Measurements from ENCODE around the gene NDFIP2. TPM values are rescaled to one million over a fixed set of nuclear protein-coding genes. Genes with fewer than 3 reads are reported as not detected.

NDFIP2 gene
- total and polyA plus RNA-seq, 12 donors = 9.9 to 42.7 (median 33.2) TPM

GRCh38 chr13:79532576-79532975 is 51.6 kb downstream of the NDFIP2 start:
- H3K9me3 ChIP-seq = no peaks in the 10 kb centered on the region
- DNase-seq = no peak
- H3K27ac ChIP-seq = no peak overlapping the region
- TF ChIP-seq CTCF (IDR thresholded peaks at IDR 0.05) = no peak
- no peaks in the 10 kb centered on the region for H3K27me3 ChIP-seq
- ATAC-seq = no peak
- peaks cover 0 to 24% (median 9%) of the 10 kb centered on the region in 9 donors for H3K4me1 ChIP-seq
- 65 to 73% methylated on average over 2 of the region's 2 CpGs for WGBS, 2 donors
- peaks cover 0 to 19% (median 0%) of the 10 kb centered on the region in 9 donors for H3K36me3 ChIP-seq
- no peak overlapping the region for H3K4me3 ChIP-seq
- intact Hi-C loops (cut with DNase I) = loop anchor here in 2 of 10 donors (5.0 kb wide), 1 partner anchor 50 kb away; the partner anchor contains the start of gene NDFIP2 (in 2 of the 2)

- no peak for TF ChIP-seq CTCF (IDR thresholded peaks at IDR 0.05)
Measured at GRCh38 chr13:79533781-79534400, 52.9 kb downstream of the NDFIP2 start.

GRCh38 chr13:79534596-79534995 is 53.6 kb downstream of the NDFIP2 start:
- no peak for TF ChIP-seq CTCF (IDR thresholded peaks at IDR 0.05)
- Histone ChIP-seq H3K27ac (no peak overlapping the region), H3K27me3 (no peaks in the 10 kb centered on the region), H3K9me3 (no peaks in the 10 kb centered on the region), H3K4me1 (peaks cover 0 to 16% (median 5%) of the 10 kb centered on the region in 9 donors), H3K36me3 (peaks cover 0 to 19% (median 0%) of the 10 kb centered on the region in 9 donors), H3K4me3 (no peak overlapping the region)
- DNase-seq = no peak
- WGBS, 2 donors = 73% methylated on average over 4 of the region's 4 CpGs
- peak in 6 of 8 donors; percentile 42 to 83 (median 72) for ATAC-seq
- intact Hi-C loops (cut with DNase I) = loop anchor here in 2 of 10 donors (5.0 kb wide), 1 partner anchor 52 kb away; the partner anchor contains the start of gene NDFIP2 (in 2 of the 2)

More at GRCh38 chr13:79533781-79534400, 52.9 kb downstream of the NDFIP2 start:
- no peak overlapping the region for H3K4me3 ChIP-seq
- intact Hi-C loops (cut with DNase I) = loop anchor here in 2 of 10 donors (5.0 kb wide), 1 partner anchor 52 kb away; the partner anchor contains the start of gene NDFIP2 (in 2 of the 2)
- H3K27me3 ChIP-seq = no peaks in the 10 kb centered on the region
- peaks cover 0 to 16% (median 5%) of the 10 kb centered on the region in 9 donors for H3K4me1 ChIP-seq
- H3K9me3 ChIP-seq = no peaks in the 10 kb centered on the region
- DNase-seq = no peak
- H3K27ac ChIP-seq = no peak overlapping the region
- ATAC-seq = no peak
- WGBS, 2 donors = 93 to 96% methylated on average over 6 of the region's 6 CpGs
- H3K36me3 ChIP-seq = peaks cover 0 to 19% (median 0%) of the 10 kb centered on the region in 9 donors

- Histone ChIP-seq H3K27ac (no peak overlapping the region), H3K9me3 (no peaks in the 10 kb centered on the region), H3K27me3 (no peaks in the 10 kb centered on the region), H3K36me3 (peaks cover 0 to 18% (median 0%) of the 10 kb centered on the region in 9 donors), H3K4me3 (no peak overlapping the region), H3K4me1 (peaks cover 0 to 15% (median 5%) of the 10 kb centered on the region in 9 donors)
- DNase-seq (no peak), ATAC-seq (no peak)
- intact Hi-C loops (cut with DNase I) = loop anchor here in 3 of 10 donors (2.0 to 5.0 kb wide), 2 partner anchors 56 to 110 kb away; partner anchors contain the start of gene NDFIP2 (in 2 of the 3)
- no peak for TF ChIP-seq CTCF (IDR thresholded peaks at IDR 0.05)
- WGBS, 2 donors = 95% methylated on average over 5 of the region's 5 CpGs
Measured at GRCh38 chr13:79538757-79539156, 57.8 kb downstream of the NDFIP2 start.
